UCSD-AML1 (cell line): ENCODE data around the gene KCNH1.

Experiments
- DNase-seq: peaks from one replicate; lab custom pipeline; 2025; ENCODE audit not compliant: unreplicated experiment; lab: John Stamatoyannopoulos, UW

The KCNH1 gene

DNA sequence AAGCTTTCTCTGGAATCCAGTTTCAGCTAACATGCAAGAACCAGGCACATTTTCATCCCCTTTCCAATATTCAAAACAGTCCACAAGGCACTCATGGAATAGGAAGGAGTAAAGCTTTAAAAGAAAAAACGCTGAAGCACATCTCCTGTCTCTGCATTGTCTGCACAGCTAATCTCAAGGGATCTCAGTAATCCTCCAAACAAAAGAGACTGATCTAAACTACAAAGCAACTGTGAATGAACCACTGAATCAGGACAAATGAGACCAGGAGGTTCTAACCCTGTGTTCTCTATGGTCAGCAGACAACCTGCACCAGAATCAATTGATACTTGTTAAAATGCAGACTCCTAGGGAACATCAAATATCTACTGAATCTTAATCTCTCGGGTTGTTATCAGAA, 406.2 kb downstream of the KCNH1 start:
- DNase-seq = no peak

- peak; percentile 16 for DNase-seq
Observed at GRCh38 chr1:210726621-210727020, 407.3 kb downstream of the KCNH1 start.

GRCh38 chr1:210724768-210725167, 409.2 kb downstream of the KCNH1 start:
- DNase-seq = no peak

DNA sequence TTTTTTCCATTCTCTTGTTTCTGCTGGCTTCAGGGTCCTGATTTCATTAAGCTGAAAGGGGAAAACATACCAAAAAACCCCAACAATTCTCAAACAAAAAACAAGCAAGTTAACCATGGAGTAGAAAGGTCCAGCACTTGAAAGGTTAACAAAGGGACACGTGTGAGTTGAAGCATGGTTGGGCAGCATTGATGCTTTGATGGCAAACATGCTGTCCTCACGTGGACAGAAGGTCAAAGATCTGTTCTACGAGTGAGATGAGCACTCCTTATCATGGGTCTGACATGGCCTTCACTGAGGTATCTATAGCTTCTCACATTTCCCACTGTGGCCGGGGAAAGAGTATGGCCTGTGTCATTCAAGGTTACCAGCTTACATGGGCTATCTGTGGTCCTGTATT, 410.3 kb downstream of the KCNH1 start:
- DNase-seq = no peak

GRCh38 chr1:210722410-210723081, 411.4 kb downstream of the KCNH1 start:
- DNase-seq = no peak

DNA sequence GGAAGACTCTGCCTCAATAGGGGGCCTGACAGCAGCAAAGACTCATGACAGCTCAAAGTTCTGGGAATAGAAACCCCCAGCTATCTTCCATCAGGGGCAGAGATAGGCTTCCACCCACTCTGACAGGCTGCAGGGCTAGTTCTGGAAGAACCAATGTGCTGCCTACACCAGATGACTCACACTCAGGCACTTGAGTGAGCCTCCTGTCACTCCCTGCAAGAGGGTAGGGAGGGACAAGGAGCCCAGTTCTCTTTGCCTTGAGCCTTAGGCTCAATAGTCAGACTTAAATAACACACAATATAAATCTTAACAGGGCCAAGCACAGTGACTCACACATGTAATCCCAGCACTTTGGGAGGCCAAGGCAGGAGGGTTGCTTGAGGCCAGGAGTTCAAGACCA, 418.9 kb downstream of the KCNH1 start:
- no peak for DNase-seq

DNA sequence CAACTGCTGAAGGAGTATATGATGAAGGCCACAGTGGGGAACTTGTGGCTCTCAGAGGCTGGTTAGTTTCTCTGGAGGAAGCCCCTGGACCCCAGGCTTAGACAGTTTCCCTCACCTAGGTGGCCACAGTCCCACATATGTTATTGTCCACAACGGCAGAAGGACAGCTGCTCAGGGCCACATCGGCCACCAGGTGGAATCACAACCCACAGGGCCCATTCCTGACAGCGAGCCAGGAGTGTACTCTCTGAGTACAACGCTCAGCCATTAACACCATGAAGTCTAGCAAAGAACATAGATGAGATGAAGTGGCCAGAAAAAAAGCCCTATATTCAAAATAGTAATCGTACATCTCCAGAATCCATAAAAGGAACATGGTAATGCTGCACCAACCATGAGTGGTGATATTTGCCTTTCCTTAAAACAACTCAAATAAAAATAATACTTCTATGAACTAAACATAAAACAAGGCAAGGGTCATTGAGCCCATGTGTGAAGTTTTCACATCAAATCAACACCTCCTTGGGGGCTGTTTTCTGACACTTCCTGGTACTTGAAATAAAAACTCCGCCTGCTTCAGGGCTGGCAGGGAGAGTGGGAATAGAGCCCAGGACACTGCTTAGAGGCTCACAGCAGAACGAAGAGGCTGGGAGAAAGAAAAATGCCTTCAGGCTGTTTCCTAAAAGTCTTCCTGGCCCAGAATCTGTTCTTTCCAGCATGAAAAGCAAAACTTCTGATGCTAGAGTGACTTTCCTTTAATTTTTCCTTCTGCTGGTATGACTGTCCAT, 421.9 kb downstream of the KCNH1 start:
- no peak for DNase-seq

GRCh38 chr1:210709701-210710100, 424.2 kb downstream of the KCNH1 start:
- DNase-seq = no peak

DNA sequence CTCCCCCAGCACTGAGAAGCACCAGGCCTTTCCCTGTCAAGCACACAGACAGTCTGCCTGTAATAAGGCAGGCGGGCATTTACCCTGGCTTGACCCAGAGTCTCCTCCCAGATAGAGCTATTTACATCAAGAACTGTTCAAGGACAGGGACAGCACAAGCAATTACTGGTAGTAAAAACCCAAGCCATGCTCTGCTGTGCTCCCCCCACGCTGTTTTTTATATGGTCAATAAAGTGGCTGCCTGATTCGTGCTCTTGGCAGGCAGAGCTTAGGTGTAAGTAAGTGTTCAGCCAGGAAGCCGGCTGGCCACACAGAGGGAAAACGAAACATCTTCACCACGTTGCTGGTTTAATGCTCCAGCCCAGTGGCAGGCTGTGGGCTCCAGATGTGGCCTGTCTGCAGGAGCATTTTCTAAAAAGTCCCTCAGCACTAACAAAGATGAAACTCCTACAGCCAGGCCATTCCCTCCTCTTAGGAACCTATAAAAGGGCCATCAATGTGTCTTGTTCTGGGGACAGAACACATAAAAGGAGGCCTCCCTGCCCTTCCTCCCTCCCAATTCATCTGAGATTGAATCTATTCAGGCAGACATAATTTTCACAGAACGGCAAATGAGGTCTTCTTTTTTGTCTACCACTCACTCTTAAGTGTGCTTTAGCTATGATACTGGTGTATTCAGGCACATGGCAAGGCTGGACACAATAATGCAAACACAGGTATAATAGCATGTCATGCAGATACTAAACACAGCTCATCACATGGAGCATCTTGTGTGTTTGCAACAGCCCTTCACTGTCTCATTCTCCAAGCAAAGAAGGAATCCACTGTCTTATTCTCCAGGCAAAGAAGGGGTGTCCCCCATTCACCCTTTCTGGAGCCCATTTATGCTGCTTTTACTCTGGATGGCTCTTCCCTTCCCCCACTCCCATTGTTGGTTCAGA, 426.4 kb downstream of the KCNH1 start:
- DNase-seq = no peak

DNA sequence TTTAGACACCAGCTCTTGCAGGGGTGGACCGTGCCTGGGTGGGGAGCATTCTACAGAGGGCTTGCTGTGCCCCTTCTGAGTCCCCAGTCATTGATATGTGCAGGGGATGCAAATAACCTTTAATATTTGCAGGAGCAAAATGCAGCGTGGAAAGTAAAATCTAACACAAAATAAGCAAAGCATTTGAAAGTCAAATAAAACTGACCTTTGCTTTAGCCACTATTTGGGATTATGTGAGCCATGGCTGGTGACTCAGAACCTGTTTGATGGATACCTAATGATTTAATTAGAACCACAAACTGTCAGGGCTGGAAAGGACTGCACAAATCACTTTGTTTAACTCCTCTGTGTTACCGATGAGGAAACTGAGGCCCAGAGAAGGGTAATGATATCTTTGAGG, 427.7 kb downstream of the KCNH1 start:
- no peak for DNase-seq

DNA sequence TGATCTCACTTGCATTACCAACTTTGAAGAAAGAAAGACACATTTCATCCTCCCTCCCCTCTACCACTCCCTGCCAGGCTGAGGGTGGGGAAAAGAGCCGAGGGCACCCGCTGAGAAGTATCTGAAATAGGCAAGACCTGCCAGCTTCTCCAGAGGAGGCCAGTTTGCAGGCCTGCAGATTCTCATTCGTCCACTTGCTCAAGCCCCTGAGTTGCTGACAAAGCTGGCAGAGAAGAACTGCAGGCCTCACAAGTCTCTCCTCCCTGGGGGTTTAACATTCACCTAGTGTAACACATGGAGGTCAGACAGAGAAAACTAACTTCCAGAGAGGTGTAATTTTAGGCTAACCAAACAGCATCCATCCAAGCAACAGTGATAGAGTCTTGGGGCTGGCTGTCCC, 428.9 kb downstream of the KCNH1 start:
- DNase-seq = no peak

- no peak for DNase-seq
Observed at GRCh38 chr1:210703593-210703992, 430.4 kb downstream of the KCNH1 start.

DNA sequence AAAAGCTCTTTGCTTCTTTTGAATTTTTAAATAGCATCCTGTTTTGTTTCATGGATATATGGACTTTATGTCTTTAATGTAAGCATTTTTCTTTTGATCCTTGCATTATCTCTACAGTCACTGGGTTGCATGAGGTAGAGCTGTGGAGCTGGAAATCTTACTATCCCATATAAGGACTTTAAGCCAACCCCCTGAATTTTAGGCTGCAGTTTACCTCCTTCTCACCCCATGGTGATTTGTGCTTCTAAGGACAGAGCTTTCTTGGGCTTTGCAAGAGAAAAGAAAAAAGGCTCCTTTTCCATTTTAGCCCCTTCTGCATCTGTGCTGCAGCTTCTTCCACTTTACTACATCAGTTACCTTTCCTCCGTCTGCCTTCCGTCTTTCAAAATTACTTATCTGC, 431.4 kb downstream of the KCNH1 start:
- DNase-seq = no peak

- no peak for DNase-seq
Observed at GRCh38 chr1:210700511-210700910, 433.4 kb downstream of the KCNH1 start.

DNA sequence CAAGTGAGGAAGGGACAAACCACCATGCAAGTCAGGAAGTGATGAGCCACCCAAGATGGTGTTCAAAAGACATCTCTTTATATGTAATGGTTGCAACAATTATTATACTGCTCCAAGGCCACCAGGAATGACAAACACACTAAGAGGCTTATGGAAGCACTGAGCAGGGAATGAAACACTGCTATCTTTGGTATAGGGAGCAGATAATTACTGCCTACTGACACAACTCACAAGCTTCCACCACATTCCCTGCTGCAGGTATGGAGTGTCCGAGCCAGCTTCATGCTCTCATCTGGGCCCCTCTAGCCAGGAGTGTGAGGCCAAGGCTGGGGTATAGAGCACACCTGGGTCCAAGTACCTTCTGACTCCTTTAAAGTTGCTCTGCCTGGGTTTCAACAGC, 433.9 kb downstream of the KCNH1 start:
- DNase-seq = no peak

- no peak for DNase-seq
Observed at GRCh38 chr1:210698661-210699060, 435.3 kb downstream of the KCNH1 start.

GRCh38 chr1:210697185-210697584, 436.8 kb downstream of the KCNH1 start:
- no peak for DNase-seq

DNA sequence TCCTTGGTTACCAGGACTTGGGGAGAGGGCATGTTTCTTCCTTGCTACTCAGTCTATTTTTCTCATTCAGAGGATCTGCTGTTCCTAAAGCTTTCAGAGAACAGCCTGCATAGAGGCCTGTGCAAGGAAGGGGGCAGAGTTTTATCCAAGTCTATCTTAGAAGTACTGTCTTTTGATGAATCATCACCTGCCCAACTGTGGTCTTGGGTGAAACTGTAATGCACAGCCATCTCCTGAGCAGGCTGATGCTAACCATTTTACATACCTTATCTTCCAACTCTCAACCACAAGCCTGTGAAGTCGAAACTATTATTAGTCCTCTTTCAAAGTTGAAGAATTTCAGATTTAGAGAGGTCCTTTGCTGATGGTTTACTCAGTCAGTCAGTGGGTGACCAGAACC, 437.2 kb downstream of the KCNH1 start:
- no peak for DNase-seq

DNA sequence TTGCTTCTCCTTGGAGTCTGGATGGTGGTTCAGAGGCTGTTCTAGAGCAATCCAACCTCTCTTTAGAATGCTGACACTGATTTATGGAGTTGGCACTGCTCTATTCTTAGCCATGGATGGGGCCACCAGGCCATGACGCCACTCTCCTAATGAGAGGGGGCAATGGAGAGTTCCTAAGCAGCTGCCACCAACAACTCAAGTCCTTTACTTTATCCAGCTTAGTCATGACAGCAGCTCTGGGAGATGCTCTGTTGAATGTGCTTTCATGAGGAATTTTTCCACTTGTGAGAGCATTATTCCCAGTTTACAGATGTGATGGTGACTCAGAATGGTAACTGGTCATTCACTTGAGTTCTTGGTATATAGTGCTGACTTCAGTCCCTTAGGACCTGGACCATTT, 438.9 kb downstream of the KCNH1 start:
- DNase-seq = no peak

- no peak for DNase-seq
Observed at GRCh38 chr1:210692796-210693195, 441.2 kb downstream of the KCNH1 start.

DNA sequence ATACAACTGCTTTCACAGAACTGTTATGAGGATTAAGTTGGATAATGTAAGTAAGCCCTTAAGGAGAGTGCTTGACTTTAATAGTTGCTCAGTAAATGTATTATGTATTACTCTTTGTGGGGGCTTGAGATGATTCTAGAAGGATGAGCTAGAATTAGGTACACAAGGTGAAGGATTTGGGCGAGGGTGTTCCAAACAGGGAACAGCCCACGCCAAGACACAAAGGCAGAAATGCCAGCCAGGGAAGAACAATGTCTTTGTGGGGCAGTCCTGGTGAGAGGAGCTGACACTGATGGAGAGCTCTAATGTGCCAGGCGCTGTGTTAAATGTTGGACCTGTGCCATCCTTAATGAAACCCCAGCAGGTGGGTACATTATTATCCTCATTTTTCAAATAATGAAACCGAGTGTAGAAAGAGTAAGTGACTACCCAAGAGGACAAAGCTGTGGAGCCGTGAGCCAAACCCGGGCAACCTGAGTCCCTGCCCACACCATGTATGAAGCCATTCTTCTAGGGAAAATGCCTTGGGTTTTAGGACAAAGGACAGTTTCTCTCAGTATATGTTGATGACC, 442.8 kb downstream of the KCNH1 start:
- no peak for DNase-seq
